Esophagus squamous epithelium (tissue), 5 donors: ENCODE measurements around the gene LDB3. TPM values are rescaled to one million over a fixed set of nuclear protein-coding genes. Genes with fewer than 3 reads are reported as not detected.

Experiments
- DNase-seq: peaks from one replicate; lab custom pipeline; 2025; lab: John Stamatoyannopoulos, UW
- H3K27ac ChIP-seq, 4 donors: fragments of 200-600 bp; sonication (generic); one replicate each; pipeline ENCODE4 v1.5.1; 2016 to 2019; ENCODE audit warnings: mild to moderate bottlenecking in 1 of 4
- H3K27me3 ChIP-seq, 4 donors: fragments of 200-600 bp; sonication (generic); 1 replicate in 3 of 4; 2 replicates in 1 of 4; pipeline versions ENCODE4 v1.5.1 to v1.6.0; 2017 to 2021; ENCODE audit warnings: antibody characterized with exemption in 1 of 4
- H3K36me3 ChIP-seq, 3 donors: fragments of 200-600 bp; sonication (generic); one replicate each; pipeline ENCODE4 v1.5.1; 2016 to 2019
- H3K4me1 ChIP-seq, 3 donors: fragments of 200-600 bp; sonication (generic); one replicate each; pipeline ENCODE4 v1.5.1; 2017 to 2019
- H3K4me3 ChIP-seq, 4 donors: fragments of 200-600 bp; sonication (generic); 1 replicate in 3 of 4; 2 replicates in 1 of 4; pipeline ENCODE4 v1.5.1; 2016 to 2019; ENCODE audit warnings: mild to moderate bottlenecking in 2 of 4, moderate library complexity in 1 of 4
- H3K9me3 ChIP-seq, 3 donors: fragments of 200-600 bp; sonication (generic); one replicate each; pipeline ENCODE4 v1.5.1; 2016 to 2019
- POLR2A ChIP-seq, 4 donors: fragments of 450-650 bp; IDR thresholded peaks; one replicate each; pipeline ENCODE4 v1.6.1; 2017; ENCODE audit warnings: antibody characterized with exemption in 4 of 4, mild to moderate bottlenecking in 4 of 4, moderate library complexity in 3 of 4
- WGBS, 2 donors: methylation state at CpG; one replicate each; pipeline ENCODE4 v1.1.5; 2018; 5-methylcytosine and 5-hydroxymethylcytosine counted together
- intact Hi-C: fragments of 100-400 bp; cut with DNase I; formaldehyde crosslinking; loops from one replicate; pipeline ENCODE4 v1.15.0; 2022
- total RNA-seq, 4 donors: library from RNA; depleted of rRNA; stranded (reverse); fragments of >200 nt; gene quantifications; one replicate each; pipeline ENCODE4 v1.1.0, GENCODE V29; 2016
- TF ChIP-seq, protein P1 (sequence below), 6 experiments: fragments of 450-650 bp in 4 of 6; fragments of 200-600 bp in 2 of 6; sonication (generic) in 2 of 6; IDR thresholded peaks; one replicate each; pipeline ENCODE4 v1.5.1; 2016 to 2019; ENCODE audit warnings: antibody characterized with exemption in 6 of 6, mild to moderate bottlenecking in 4 of 6, moderate library complexity in 4 of 6
- donor health status: DM: yes; HTN: yes; CAD: no.

Gene LDB3
- total RNA-seq, 4 donors from 2014 or later, result 0.09 to 3.4 (median 0.35) TPM

DNA sequence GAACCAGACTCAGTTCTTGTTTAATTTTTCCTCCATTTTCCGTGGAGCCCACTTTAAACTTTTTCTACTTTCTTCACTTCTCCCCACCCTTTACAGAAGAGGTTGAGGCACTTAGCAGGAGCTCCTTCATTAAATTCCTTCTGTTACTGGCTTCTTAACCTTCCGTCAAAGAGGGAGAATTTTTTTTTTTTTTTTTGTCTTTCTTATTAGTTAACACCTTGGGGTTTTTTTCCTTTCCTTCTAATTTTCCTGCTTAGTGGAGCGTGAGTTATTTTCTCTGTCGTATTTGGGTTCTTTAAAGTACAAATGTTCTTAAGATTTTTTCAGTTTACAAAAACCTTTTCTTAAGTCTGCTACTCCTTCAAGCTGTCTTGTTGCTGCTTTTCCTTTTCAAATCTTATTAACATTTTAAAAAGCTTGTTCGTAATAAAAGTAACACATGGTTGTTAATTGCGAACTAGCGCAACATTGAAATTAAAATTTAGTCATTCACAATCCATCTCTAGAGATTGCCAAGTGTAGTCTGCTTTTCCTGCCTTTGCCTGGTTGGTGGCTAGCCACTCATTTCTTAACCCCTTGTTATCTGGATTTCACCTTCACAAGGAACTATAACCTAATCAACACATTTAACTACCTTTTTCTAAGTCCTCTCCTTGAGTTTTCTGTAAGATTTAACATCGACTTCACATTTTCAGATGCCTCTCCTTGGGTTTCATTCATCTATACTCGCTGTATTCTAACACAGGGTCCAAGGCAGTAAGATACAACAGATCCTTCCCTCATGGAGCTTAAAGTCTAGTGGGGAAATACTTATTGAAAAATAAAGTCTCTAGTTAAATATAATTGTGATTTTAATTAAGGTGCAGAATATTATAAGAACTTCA, 90.1 kb downstream of the LDB3 start:
- TF ChIP-seq POLR2A (IDR thresholded peaks at IDR 0.05), result no peak
- TF ChIP-seq, protein P1, sequence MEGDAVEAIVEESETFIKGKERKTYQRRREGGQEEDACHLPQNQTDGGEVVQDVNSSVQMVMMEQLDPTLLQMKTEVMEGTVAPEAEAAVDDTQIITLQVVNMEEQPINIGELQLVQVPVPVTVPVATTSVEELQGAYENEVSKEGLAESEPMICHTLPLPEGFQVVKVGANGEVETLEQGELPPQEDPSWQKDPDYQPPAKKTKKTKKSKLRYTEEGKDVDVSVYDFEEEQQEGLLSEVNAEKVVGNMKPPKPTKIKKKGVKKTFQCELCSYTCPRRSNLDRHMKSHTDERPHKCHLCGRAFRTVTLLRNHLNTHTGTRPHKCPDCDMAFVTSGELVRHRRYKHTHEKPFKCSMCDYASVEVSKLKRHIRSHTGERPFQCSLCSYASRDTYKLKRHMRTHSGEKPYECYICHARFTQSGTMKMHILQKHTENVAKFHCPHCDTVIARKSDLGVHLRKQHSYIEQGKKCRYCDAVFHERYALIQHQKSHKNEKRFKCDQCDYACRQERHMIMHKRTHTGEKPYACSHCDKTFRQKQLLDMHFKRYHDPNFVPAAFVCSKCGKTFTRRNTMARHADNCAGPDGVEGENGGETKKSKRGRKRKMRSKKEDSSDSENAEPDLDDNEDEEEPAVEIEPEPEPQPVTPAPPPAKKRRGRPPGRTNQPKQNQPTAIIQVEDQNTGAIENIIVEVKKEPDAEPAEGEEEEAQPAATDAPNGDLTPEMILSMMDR (IDR thresholded peaks at IDR 0.05), result no peak
- H3K27ac ChIP-seq, result peak overlapping the region in 3 of 4 donors; percentile 93 to 98 (median 97)
- no peaks in the 10 kb centered on the region for H3K36me3 ChIP-seq
- no peak for DNase-seq
- H3K4me3 ChIP-seq, result peak overlapping the region; percentile 86 to 98 (median 90)
- H3K4me1 ChIP-seq, result peaks cover 5 to 79% (median 15%) of the 10 kb centered on the region in 3 donors
- no peaks in the 10 kb centered on the region for H3K9me3 ChIP-seq
- WGBS, 2 donors, result 24 to 25% methylated on average over 9 of the region's 9 CpGs
- peaks cover 0 to 52% (median 0%) of the 10 kb centered on the region in 4 donors for H3K27me3 ChIP-seq
- intact Hi-C loops, result no loop called here

DNA sequence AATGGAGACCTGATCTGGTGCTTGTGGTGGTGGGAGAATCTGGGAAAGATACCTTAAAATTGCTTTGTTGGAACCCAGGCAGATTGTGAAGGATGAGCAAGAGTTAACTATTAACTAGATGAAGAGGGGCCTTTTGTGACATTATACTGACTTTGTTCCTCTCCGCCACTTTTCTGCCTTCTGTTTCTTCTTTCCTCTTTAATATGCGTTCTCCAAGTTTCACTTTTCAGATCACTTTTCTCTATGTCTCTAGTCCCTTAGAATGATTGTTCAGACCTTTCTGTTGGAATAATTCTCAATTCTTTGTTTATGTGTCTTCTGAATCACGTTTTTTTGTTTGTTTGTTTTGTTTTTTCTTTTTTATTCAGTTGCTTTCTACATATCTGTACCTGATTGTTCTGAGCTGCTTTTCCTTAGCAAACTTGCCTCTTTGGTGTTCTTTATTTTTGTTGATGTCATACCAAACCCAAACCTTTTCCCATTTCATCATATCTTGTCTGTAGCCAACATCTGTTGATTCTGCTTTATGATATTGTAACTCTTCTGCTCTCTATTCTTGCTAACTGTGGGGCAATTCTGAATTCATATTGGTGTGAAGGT, 90.9 kb downstream of the LDB3 start:
- no peak for DNase-seq
- Histone ChIP-seq H3K9me3 (no peaks in the 10 kb centered on the region), H3K27ac (peak overlapping the region in 2 of 4 donors; percentile 93 to 97), H3K4me1 (peaks cover 5 to 72% (median 11%) of the 10 kb centered on the region in 3 donors), H3K27me3 (peaks cover 0 to 45% (median 0%) of the 10 kb centered on the region in 4 donors), H3K4me3 (peak overlapping the region in 3 of 4 donors; percentile 87 to 98 (median 93)), H3K36me3 (no peaks in the 10 kb centered on the region)
- TF ChIP-seq, protein P1 (IDR thresholded peaks at IDR 0.05), result no peak
- TF ChIP-seq POLR2A (IDR thresholded peaks at IDR 0.05), result no peak
- WGBS, 2 donors, result 32 to 35% methylated on average over 3 of the region's 3 CpGs
- intact Hi-C loops, result no loop called here

DNA sequence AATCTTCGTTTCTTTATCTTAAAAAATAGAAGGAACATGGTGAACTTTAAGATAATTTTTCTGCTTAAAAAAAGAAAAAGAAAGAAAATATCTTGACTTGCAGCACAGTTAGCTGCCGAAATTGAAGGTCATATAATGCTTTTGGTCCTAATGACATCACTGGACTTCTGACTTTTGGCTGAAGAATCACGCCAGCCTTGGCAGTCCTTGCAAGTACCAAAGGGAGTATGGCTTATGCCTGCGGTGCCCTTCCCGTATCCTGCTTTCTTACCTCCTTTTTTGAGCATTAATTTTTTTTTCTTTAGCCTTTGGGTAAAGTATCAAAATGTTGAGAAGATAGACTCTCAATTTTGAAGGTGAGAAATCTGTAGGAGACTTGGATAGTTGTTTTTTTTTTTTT, 95.1 kb downstream of the LDB3 start:
- H3K27me3 ChIP-seq, result peaks cover 0 to 21% (median 0%) of the 10 kb centered on the region in 4 donors
- WGBS, 2 donors, result 77 to 79% methylated on average over 5 of the region's 5 CpGs
- TF ChIP-seq, protein P1 (IDR thresholded peaks at IDR 0.05), result no peak
- no peak for TF ChIP-seq POLR2A (IDR thresholded peaks at IDR 0.05)
- H3K4me1 ChIP-seq, result peaks cover 0 to 54% (median 6%) of the 10 kb centered on the region in 3 donors
- DNase-seq, result no peak
- no peaks in the 10 kb centered on the region for H3K36me3 ChIP-seq
- no peak overlapping the region for H3K27ac ChIP-seq
- H3K4me3 ChIP-seq, result no peak overlapping the region
- intact Hi-C loops, result no loop called here
- no peaks in the 10 kb centered on the region for H3K9me3 ChIP-seq

DNA sequence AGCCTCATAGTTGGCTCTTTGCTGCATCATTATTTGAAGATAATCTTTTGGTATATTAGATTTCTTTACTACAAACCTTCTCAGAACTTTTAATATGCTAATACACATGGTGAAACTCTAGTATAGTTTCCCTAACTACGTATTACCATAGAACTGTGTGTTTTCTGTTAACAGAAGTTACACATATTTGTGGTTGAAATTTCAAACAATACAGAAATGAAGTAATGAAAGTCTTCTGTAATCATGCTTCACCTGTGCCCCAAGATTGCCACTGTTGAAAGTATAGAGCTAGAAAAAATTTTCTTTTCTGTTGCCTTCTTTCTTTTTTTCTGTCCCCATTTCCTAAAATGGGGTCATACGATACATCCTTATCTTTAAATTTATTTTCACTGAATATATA, 97.2 kb downstream of the LDB3 start:
- H3K27me3 ChIP-seq, result peaks cover 0 to 17% (median 0%) of the 10 kb centered on the region in 4 donors
- H3K36me3 ChIP-seq, result no peaks in the 10 kb centered on the region
- DNase-seq, result no peak
- intact Hi-C loops, result no loop called here
- peaks cover 0 to 57% (median 13%) of the 10 kb centered on the region in 3 donors for H3K4me1 ChIP-seq
- H3K4me3 ChIP-seq, result no peak overlapping the region
- H3K9me3 ChIP-seq, result no peaks in the 10 kb centered on the region
- no peak overlapping the region for H3K27ac ChIP-seq
- WGBS, 2 donors, result 72 to 75% methylated on average over 2 of the region's 2 CpGs
- TF ChIP-seq, protein P1 (IDR thresholded peaks at IDR 0.05), result no peak
- TF ChIP-seq POLR2A (IDR thresholded peaks at IDR 0.05), result no peak
